GM18505 (cell line): ENCODE results near the gene PRM1.

Experiments used
- ATAC-seq: cut with Tn5 transposase; IDR thresholded peaks from one replicate; pipeline ENCODE4 v1.9.1; 2021; ENCODE audit not compliant: unreplicated experiment
- POLR2A ChIP-seq: IDR thresholded peaks from 4 replicates; pipeline ENCODE4 v1.6.1; 2011; ENCODE audit warnings: borderline replicate concordance; ENCODE audit not compliant: insufficient read depth, insufficient read length; ENCODE audit errors: extremely low read depth

The PRM1 gene

DNA sequence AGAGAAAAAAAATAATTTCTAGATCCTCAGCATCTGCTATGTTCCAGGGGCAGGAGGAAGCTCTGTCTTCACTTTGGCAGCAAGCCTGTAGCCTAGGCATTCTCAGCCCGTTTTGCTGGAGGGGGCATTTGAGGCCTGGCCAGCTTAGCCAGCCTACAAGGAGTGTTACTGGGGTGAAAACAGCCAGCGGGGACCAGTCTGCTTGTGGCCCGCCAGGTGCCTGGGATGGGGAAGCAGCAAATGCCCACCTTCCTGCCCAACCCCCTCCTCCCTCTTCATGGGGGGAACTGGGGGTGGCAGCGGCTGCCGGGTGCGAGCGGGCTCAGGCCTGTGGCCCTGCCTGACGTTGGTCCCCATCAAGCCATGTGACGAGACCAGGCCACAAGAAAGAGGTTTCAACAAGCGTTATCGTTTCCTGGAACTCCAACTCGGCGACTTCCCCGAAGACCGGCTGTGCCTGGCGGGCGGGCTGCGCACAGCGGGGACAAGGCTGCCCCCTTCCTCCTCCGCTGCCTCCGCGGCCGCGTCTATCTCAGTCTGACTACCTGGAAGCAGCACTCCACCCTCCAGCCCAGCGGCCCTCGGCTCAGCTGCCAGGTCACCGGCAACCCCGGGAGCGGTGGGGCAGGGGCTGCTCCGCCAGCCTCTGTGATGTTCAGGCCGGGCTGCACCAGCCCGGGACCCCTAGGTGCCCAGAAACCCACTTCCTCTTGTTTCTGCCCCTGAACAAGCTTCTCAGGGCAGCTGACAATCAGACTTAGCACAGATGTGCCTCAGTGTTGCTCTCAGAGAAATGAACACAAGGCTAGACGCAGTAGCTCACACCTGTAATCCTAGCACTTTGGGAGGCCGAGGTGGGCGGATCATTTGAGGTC is 48.0 kb downstream of the PRM1 start:
- TF ChIP-seq POLR2A: peak; percentile 55
- peak; percentile 55 for ATAC-seq

DNA sequence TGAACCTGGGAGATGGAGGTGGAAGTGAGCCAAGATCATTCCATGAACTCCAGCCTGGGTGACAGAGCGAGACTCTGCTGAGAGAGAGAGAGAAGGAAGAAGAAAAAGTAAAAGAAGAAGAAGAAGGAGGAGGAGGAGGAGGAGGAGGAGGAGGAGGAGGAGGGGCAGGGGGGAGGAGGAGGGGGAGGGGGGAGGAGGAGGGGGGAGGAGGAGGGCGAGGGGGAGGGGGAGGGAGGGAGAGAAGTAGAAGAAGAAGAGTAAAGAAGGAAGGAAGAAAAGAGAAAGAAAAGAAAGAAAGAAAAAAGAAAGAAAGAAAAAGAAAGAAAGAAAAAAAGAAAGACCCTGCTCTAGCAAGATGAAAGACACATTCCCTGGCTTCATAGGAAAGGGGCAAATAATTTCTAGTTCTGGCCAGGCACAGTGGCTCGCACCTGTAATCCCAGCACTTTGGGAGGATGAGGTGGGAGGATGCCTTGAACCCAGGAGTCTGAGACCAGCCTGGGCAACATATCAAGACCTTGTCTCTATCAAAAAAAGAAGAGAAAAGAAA is 48.8 kb downstream of the PRM1 start:
- no peak for ATAC-seq
- TF ChIP-seq POLR2A: no peak

DNA sequence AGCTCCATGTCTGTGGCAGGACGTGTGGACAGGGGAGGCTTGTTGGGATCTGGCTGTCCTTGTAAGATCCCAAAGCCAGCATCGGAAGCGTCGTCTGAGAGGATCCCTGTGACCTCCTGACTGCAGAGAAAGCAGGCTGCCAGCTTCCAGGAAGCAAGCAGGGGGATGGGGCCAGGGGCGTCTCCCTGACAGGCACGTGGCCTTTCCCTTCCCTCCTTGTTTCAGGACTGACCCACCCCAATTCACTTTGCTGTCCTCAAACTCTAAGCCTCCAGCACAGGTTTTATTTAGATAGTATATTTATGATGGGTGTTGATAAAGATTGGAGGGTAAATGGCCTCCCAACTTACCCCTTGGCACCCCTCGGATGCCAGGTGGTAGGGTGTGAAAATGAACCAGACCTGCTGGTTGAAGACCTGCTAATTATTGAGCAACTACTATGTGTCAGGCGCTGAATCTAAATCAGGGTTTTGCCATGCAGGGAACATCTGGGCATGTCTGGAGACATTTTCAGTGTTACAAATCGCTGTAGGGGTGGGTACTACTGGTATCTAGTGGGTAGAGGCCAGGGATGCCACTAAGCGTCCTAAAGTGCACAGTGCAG is 49.7 kb downstream of the PRM1 start:
- ATAC-seq: no peak
- no peak for TF ChIP-seq POLR2A
